Activated CD4-positive, alpha-beta T cell treated with anti-CD3 and anti-CD28 coated beads, Interleukin-2, amount 50 U/mL, for 24 hours (primary cell): ENCODE data around the gene IRF8.
A peak's percentile ranks its signal among the peaks of the same experiment; 100 is the strongest.

ENCODE experiments used
- DNase-seq, 2 donors: peaks; one replicate each; pipeline ENCODE4 v3.0.0-alpha.2; 2020; ENCODE audit warnings: low read depth in 1 of 2, low spot score in 1 of 2

The IRF8 gene

GRCh38 chr16:85912211-85912974 is 13.4 kb downstream of the IRF8 start:
- DNase-seq = no peak

GRCh38 chr16:85913141-85913601 is 14.2 kb downstream of the IRF8 start:
- DNase-seq = no peak

GRCh38 chr16:85913688-85914422 is 14.9 kb downstream of the IRF8 start:
- no peak for DNase-seq

- no peak for DNase-seq
Observed at GRCh38 chr16:85914423-85914794, 15.4 kb downstream of the IRF8 start.

- DNase-seq = no peak
Observed at GRCh38 chr16:85915125-85915845, 16.3 kb downstream of the IRF8 start.

DNA sequence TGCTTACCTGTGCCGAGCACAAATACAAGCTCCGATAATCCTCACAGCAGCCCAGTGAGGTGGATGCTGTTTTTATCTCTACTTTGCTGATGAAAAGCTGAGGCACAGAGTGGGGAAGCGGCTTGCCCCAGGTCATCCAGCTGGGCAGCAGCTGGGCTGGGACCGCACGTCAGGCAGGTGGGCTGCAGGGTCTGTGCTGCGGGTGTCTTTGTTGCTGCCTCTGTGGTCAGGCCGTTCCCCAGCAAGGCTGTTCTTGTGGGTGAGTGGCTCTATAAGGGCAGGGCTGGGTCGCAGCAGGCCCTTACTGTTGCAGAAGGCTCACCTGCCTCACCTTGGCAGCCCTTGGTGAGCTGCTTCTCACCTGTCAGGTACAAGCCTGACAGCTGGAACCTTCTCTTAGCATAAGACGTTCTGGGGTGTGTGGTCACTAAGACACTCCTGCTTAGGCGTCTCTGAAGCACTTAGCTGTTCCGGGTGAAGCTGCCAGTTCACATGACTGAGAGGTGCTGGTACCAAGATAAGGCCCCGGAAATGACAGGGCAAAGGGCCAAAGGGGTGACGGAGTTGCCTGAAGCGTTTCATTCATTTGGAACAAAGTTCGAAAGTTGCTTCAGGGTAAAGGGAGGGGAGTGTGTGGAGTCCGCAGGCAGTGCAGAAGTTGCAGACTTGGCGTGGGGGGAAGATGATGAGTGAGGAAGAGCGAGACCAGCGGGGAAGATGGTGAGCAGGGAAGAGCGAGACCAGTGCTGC is 17.4 kb downstream of the IRF8 start:
- no peak for DNase-seq

DNA sequence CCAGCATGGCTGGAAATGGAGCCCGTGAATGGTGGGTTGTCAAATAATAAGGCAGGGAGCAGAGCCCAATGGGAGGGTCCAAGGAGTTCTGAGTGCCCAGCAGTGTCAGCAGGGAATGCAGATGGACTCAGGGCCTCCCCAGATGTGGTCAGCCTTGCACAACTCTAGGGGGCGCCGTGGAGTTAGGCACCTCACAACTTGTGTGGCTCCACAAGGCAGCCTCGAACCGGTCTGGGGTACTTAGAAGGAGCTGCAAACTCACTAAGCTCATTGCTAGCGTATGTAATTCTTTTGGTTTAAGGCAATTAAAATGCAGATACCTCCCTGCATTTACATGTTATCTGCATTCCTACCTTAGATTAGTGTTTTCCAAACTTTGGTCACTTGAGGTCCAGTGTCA is 18.1 kb downstream of the IRF8 start:
- no peak for DNase-seq

DNA sequence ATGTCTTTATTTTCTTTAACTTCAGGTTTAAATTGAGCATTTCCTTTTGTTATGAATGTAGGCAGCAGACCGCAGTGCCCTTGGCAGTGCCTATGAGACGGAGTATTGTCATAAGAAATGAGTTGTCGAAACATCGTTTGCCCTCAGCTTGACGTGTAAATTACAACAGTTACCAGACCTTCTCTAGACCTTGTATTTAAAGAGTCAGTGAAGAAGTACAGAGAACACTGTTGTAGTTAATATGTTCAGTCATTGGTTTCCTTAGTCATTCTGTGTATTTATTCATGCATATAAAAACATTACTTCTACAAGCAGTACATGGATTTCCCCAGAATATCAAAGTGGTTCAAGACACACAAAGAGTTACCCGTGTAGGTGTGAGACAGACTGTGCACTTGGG is 19.0 kb downstream of the IRF8 start:
- no peak for DNase-seq

DNA sequence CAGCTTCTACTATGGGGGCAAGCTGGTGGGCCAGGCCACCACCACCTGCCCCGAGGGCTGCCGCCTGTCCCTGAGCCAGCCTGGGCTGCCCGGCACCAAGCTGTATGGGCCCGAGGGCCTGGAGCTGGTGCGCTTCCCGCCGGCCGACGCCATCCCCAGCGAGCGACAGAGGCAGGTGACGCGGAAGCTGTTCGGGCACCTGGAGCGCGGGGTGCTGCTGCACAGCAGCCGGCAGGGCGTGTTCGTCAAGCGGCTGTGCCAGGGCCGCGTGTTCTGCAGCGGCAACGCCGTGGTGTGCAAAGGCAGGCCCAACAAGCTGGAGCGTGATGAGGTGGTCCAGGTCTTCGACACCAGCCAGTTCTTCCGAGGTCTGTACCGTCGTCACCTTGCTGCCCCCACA is 19.5 kb downstream of the IRF8 start:
- DNase-seq = no peak

DNA sequence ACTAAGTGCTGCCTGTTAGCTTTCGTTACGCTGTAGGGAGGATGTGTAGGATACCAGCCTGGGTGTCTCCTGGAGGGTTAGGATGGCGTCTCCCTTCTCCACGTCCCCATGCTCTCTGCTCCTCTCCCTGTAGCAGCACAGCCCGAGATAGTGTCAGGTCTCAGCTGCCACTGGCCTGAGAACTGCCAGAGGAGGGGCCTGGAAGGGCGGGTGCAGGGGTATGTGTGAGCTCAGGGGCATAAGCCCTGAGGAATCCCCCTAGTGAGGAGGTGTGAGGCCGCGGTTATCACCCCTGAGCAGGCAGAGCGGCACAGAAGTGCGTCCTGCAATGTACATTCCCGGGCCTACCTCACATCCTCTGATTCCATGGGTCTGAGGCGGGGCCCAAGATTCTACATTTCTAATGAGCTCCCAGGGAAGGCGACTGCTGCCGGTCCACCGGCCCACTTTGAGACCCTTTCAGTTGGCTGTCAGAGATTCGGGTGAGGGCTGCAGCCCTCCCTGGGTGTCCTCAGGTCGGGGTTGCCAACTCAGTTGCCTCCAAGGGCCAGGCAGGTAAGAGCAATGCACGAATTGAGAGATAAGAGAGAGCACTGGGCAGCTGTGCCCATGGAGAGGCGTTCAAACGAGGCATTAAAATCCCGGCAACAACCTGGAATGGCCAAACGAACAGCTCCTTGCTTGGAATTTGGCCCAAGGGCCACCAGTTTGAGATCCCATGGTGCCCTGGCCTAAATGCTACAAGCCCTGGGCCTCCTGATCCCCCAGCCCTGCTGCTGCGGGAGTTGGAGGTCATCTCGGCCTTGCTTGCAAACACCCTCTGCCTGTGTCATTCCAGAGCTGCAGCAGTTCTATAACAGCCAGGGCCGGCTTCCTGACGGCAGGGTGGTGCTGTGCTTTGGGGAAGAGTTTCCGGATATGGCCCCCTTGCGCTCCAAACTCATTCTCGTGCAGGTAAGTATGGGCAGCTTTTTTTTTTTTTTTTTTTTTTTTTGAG is 20.6 kb downstream of the IRF8 start:
- no peak for DNase-seq

DNA sequence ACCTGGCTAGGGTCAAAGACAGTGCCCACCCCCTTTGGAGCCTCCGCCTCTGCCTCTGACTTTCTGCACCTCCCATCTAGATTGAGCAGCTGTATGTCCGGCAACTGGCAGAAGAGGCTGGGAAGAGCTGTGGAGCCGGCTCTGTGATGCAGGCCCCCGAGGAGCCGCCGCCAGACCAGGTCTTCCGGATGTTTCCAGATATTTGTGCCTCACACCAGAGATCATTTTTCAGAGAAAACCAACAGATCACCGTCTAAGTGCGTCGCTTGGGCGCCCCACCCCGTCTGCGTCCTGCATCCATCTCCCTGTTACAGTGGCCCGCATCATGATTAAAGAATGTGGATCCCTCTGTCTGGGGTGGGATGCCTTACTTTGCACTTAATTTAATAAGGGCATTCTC is 22.1 kb downstream of the IRF8 start:
- DNase-seq = no peak

DNA sequence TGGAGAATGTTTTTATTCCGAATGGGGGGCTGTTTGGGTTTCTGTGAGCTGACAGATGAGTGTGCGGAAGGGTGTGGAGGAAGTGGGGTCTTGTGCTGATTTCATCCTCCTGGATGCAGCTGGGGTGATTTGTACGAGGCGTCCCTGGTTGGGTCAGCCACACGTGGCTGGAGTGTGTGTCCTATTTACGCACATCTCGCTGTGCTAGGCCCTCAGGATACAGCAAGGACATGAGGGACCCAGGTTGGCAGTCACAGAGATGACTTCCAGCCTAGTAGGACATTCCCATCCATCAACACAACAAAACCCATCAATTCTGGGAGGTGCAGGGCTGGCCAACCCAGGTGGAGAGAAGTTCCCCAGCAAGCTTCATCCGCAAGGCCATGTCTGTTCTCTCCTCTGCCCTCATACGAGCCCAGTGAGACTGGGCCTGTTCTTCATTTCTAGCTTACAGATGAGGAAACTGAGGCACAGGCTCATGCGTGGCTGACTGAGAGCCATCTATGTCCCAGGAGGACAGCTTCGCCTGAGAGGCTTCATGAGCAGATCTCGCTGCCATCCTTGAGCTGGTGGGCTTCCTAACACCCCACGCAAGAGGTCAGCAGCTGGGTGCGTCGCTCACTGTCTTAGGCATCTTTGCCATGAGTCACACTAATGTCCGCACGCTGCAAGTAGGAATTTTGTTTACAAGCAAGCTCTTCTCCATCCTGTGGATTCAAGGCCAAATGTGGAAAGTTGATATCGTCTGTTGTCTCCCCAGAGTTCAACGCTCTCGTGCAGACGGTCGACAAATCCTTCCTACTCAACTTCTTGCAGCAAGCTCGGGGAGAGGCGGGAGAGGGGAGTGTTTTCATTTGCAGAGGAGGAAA is 24.4 kb downstream of the IRF8 start:
- DNase-seq = no peak

DNA sequence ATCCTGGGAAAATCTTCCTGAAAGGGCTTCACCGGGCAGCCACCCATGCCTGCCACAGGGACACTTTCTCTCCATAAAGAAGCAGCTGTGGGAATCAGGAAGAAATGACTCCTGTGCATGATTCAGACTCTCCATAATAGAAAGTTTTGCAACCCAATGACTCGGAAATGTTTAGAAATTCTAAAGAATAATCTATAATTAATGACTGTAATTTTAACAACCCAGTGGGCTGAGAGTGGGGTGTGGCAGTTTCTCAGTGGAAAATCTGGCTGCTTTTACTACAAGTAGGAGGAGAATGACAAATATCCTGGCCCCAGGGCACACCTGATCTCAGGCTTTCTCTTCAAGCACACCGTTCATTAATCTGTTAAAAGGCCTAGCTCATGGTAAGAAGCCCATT is 25.7 kb downstream of the IRF8 start:
- DNase-seq = peak in 1 of 2 donors; percentile 69

- no peak for DNase-seq
Observed at GRCh38 chr16:85926370-85926769, 27.4 kb downstream of the IRF8 start.

DNA sequence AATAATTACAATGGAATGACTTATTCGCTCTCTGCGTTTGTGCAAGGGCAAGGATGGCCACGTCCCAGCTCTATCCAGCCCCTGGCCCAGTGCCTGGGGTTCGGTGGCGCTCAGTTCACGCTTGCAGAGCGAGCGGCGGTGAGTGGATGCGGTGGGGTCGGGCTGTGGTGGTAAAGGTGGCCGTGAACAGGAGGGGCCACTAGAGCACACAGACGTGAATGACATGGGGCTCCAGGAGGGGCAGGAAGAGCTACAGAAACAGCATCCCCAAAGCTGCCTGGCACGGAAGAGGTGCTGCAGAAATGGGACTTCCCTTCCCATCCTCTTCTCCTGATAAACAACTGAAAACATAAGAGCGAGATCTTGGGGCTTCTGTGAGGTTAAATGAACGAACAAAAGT is 28.4 kb downstream of the IRF8 start:
- DNase-seq = no peak

GRCh38 chr16:85927959-85928358 is 29.0 kb downstream of the IRF8 start:
- no peak for DNase-seq

DNA sequence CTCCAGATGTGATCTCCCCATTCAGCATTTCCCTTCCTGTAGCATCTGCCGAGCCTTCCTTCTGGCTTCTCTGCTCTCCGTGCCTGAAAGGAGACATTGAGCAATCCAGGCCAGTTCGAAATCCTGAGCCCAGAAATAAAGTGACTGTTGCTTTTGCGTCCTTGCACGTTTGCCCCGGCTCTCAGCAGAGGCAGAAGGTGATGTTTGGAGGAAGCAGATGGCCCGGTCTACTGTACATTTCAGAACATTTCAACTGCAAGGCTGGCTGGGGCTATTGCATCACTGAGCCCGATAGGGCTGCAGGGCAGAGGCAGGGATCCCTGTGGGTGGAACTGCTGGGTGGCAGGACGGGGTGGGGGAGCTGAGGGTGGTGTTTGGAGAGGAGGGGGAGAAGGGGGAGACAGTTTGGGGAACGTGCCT is 29.4 kb downstream of the IRF8 start:
- no peak for DNase-seq

DNA sequence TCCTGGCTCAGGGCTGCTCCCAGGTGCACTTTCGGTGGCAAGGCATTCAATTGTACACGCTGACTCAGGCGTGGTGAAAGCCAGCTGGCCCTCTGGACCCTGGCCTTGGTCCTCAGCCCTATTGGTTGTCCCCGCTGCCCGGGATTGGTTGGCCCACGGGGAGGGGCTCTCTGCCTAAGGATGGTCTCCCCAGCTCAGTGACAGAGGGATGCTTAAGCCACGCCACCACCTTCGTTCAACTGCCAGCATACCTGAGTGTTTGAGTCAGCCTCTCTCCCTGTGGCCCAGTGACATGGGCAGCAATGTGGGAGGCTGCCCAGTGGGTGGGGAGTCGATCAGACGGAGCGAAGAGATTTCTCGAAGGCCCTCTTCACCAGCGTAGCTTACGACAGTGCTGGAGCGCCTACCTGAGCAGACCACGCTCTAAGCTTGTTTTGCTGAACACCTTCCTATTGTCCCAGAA is 30.3 kb downstream of the IRF8 start:
- DNase-seq = no peak

DNA sequence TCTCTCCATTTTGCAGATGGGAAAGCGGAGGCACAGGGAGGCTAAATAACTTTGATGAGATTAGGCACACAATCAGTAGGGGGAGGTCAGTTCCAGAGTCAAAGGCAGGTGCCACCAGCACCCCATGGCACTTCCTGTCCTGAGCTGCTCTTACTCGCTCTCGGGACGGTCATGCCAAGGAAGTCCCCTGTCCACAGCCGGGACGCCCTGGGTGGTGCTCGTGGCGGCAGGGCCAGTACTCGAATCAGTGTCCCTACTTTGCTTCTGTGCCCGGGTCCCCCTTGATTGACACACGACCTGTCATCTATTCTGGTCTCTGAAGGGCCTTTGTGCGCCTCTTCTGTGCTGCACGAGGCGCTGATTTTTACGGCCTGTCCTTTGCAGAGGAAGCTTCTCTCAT is 31.3 kb downstream of the IRF8 start:
- DNase-seq = no peak
